Urinary bladder (tissue), 4 donors: ENCODE data around the gene THTPA. TPM values are rescaled to one million over a fixed set of nuclear protein-coding genes. Genes with fewer than 3 reads are reported as not detected.

Experiments
- DNase-seq: peaks from one replicate; pipeline ENCODE4 v3.0.0-alpha.2; 2015; ENCODE audit errors: extremely low spot score
- H3K27ac ChIP-seq: one replicate; pipeline ENCODE4 v1.5.1; 2013; ENCODE audit warnings: low read depth, mild to moderate bottlenecking, moderate library complexity
- H3K36me3 ChIP-seq: one replicate; pipeline ENCODE4 v1.6.1; 2013; ENCODE audit warnings: mild to moderate bottlenecking, moderate library complexity; ENCODE audit not compliant: insufficient read depth
- H3K4me1 ChIP-seq: one replicate; pipeline ENCODE4 v1.6.1; 2013; ENCODE audit warnings: mild to moderate bottlenecking, moderate library complexity; ENCODE audit not compliant: insufficient read depth
- H3K4me3 ChIP-seq: one replicate; pipeline ENCODE4 v1.5.1; 2013; ENCODE audit warnings: low read depth, low read length
- WGBS: extraction: QIAGEN DNeasy Blood & Tissue Kit; methylation state at CpG from one replicate; pipeline ENCODE4 v1.1.7; 2013; 5-methylcytosine and 5-hydroxymethylcytosine counted together
- polyA plus RNA-seq: library from polyadenylated mRNA; stranded (reverse); fragments of 200-250 nt; gene quantifications from one replicate; pipeline ENCODE4 v1.2.3, GENCODE V29; 2013
- total RNA-seq: library from RNA; depleted of rRNA; stranded (reverse); fragments of >200 nt; gene quantifications from one replicate; pipeline ENCODE4 v1.2.3, GENCODE V29; 2014
- donor health status: healthy with polysubstance abuse.
- donor health status: healthy.

The THTPA gene
- total RNA-seq (7.1 TPM), polyA plus RNA-seq (25.3 TPM)

- DNase-seq = no peak
- whole genome bisulfite sequencing = under 1% methylated on average over 54 of the region's 54 CpGs
These were observed at the start of gene THTPA for GRCh38 chr14:23555882-23556699. Gene THTPA (plus strand): TSS chr14:23556271. CDS start chr14:23556758, 487 bp downstream.

DNA sequence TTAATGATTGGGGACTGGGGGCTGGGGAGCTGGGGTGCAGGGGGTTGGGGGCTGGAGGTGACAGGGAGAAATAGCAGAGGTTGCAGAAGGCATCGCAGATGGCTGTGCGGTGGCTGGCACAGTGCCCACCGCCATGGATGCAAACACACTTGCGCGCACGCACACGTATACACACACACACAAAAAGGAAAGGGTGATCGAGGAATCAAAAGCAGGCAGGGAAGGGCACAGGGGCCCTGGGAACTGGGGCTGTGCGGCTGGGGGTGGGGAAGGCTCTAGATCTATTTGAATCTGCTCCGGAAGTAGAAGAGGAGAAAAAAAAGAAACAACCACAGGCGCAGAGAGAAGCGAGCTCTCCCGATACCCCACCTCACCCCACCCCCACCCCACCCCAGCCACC lies 43.9 kb upstream of the THTPA start:
- Histone ChIP-seq H3K4me3 (no peak overlapping the region), H3K27ac (no peak overlapping the region), H3K36me3 (no peaks in the 10 kb centered on the region), H3K4me1 (no peaks in the 10 kb centered on the region)
- 45% methylated on average over 13 of the region's 13 CpGs for WGBS
- no peak for DNase-seq

More at GRCh38 chr14:23555882-23556699, at the start of gene THTPA:
- H3K4me3 ChIP-seq = peak within 1 kb of the TSS; percentile 76
- H3K4me1 ChIP-seq = no peaks in the 10 kb centered on the region
- no peaks in the 10 kb centered on the region for H3K36me3 ChIP-seq
- peak within 1 kb of the TSS; percentile 92 for H3K27ac ChIP-seq

- DNase-seq = no peak
- Histone ChIP-seq H3K4me3 (no peak overlapping the region), H3K4me1 (no peaks in the 10 kb centered on the region), H3K36me3 (no peaks in the 10 kb centered on the region), H3K27ac (no peak overlapping the region)
- 88% methylated on average over 25 of the region's 25 CpGs for WGBS
These were observed 42.9 kb upstream of the THTPA start for GRCh38 chr14:23513005-23513817.

DNA sequence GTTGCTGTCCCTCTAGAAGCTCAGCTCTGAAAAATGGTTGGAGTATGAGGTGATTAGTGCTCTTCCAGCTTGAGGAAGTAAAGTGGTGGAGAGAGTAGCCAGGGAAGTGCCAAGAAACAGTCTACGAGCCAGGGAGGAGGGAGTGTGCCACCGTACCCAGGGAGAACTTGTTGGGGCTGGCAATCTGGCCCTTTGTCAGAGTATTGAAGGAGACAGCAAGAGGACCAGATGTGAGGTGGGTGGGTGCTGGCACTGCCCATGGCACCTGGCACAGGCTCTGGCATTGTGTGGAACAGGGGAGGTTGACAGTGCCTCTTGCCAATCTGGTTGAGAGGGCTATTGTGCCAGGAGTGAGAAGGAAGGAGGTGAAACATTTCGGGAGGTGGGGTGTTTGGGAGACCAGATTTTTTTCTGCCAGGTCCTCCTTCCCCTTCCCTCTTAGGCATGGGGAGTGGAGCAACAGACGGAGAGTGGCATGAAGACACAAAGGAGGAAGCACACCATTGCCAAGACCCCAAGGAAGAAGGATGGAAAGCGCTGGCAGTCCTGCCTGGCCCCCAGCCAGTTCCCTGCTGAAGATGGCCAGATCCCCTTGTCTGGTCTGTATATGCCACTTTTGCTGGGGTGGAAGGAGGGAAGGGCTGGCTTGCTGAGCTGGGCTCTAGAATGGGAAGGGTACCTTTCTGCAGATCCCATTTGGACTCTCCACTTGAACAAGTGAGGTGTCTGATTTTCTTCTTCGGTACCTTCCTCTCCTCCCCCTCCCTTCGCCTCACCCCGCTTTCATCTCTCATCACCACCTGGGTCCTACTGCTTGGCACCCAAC lies 42.0 kb upstream of the THTPA start:
- DNase-seq = no peak
- WGBS = 89% methylated on average over 8 of the region's 8 CpGs
- Histone ChIP-seq H3K27ac (no peak overlapping the region), H3K4me1 (no peaks in the 10 kb centered on the region), H3K36me3 (no peaks in the 10 kb centered on the region), H3K4me3 (no peak overlapping the region)

DNA sequence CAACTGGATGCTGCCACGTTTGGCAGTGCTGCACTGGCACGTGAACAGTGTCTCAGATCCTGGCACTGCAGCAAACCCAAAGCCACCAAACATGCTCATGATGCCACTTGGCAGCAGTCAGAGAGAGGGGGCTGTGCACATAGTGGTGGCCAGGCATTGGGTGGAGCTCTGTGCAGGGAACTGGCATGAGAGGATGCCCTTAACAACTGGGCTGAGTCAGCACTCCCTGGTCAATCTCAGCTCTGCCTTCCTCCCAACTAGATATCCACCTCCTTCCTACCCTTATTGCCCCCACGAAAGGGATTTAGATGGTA lies 41.5 kb upstream of the THTPA start:
- DNase-seq = no peak
- H3K36me3 ChIP-seq = no peaks in the 10 kb centered on the region

GRCh38 chr14:23517650-23518326 lies 38.3 kb upstream of the THTPA start:
- H3K36me3 ChIP-seq = no peaks in the 10 kb centered on the region
- H3K4me1 ChIP-seq = no peaks in the 10 kb centered on the region
- H3K4me3 ChIP-seq = no peak overlapping the region
- 80% methylated on average over 6 of the region's 6 CpGs for WGBS
- no peak for DNase-seq
- H3K27ac ChIP-seq = no peak overlapping the region

More for the DNA sequence above, 41.5 kb upstream of the THTPA start:
- Histone ChIP-seq H3K4me1 (no peaks in the 10 kb centered on the region), H3K27ac (no peak overlapping the region), H3K4me3 (no peak overlapping the region)
- 68% methylated on average over 3 of the region's 3 CpGs for WGBS

GRCh38 chr14:23518709-23519108 lies 37.4 kb upstream of the THTPA start:
- WGBS = 76% methylated on average over 4 of the region's 4 CpGs
- no peak for DNase-seq
- H3K36me3 ChIP-seq = no peaks in the 10 kb centered on the region

GRCh38 chr14:23520899-23521533 lies 35.1 kb upstream of the THTPA start:
- no peak for DNase-seq
- no peaks in the 10 kb centered on the region for H3K36me3 ChIP-seq
- H3K4me3 ChIP-seq = no peak overlapping the region
- no peaks in the 10 kb centered on the region for H3K4me1 ChIP-seq
- H3K27ac ChIP-seq = no peak overlapping the region
- WGBS = 79% methylated on average over 14 of the region's 14 CpGs

More at GRCh38 chr14:23518709-23519108, 37.4 kb upstream of the THTPA start:
- Histone ChIP-seq H3K4me3 (no peak overlapping the region), H3K27ac (no peak overlapping the region), H3K4me1 (no peaks in the 10 kb centered on the region)

GRCh38 chr14:23521785-23522640 lies 34.1 kb upstream of the THTPA start:
- Histone ChIP-seq H3K4me1 (no peaks in the 10 kb centered on the region), H3K4me3 (no peak overlapping the region), H3K27ac (no peak overlapping the region), H3K36me3 (no peaks in the 10 kb centered on the region)
- no peak for DNase-seq
- 88% methylated on average over 20 of the region's 20 CpGs for WGBS

DNA sequence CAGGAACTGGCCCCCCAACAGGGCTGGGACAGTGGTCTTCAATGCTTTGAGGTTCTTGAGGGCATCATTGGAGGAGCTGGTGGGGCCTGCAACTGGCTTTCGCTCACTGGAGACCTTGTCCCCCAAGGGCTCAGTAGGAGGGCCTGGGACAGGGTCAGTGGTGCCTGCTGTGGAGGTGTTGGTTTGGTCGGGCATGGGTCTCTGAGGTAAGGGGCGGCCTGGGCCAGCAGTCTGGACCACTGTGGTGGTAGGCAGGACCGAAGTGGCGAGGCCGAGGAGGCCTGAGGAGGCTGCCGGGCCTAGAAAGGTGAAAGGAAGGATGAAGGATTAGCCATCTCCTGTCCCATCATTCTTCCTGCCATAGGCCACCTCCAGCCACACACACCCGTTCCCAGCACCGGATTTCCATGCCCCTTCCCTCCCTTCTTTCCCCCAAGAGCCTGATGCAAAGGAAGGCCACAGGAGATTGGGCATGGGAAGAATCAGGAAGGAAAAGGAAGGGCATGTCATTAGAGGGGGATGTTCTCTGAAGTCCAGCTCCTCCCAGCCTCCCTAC lies 33.4 kb upstream of the THTPA start:
- no peaks in the 10 kb centered on the region for H3K36me3 ChIP-seq
- H3K4me3 ChIP-seq = no peak overlapping the region
- no peak overlapping the region for H3K27ac ChIP-seq
- 89% methylated on average over 9 of the region's 9 CpGs for WGBS
- no peak for DNase-seq
- H3K4me1 ChIP-seq = no peaks in the 10 kb centered on the region

DNA sequence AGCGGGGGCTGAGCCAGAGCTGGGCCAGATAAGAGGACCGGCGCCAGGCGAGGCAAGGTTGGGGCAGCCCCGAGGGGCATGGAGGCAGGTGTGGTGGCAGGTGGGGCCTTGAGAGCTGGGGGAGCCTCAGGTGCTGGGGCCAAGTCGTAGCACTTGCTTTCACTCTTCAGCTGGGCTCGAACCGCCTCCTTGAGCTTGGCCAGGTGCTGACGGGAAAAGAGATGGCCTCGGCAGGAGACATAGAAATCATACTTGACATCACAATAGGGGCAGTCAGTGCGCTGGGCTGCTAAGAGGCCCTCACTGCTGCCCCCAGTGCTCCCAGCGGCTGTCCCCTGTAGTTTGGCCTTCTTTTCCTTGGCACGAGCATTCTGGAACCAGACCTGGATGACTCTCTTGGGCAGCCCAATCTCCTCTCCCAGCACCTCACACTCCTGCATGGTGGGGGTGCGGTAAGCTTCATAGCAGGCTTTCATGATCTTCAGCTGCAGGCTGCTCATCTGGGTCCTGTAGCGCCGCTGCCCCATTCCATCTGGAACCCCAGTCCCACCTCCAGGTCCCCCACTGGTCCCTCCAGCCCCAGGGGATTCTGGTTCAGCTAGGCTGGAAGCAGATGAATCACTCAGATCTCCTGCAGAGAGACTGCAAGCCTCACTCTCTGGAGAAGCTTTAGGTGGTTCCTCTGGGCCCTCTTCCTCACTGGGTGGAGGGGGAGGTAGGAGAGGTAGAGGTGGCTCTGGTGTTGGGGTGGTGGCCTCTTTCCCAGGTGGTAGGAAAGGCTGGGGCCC lies 32.6 kb upstream of the THTPA start:
- Histone ChIP-seq H3K27ac (no peak overlapping the region), H3K36me3 (no peaks in the 10 kb centered on the region), H3K4me1 (no peaks in the 10 kb centered on the region), H3K4me3 (no peak overlapping the region)
- WGBS = 91% methylated on average over 16 of the region's 16 CpGs
- no peak for DNase-seq
